ENCODE results near the gene PARS2.

PARS2 gene

GRCh38 chr1:54764133-54764921 is at the start of gene PARS2:
TSS of gene PARS2 (minus strand) at chr1:54764523. CDS start at chr1:54759161, 5,362 bp downstream.
- intact Hi-C loops (cut with DNase I): loop anchor here (5.0 to 10.0 kb wide), 2 partner anchors 47 to 710 kb away; partner anchors contain the start of genes TCEANC2, TMEM59 and TTC4
- DNase-seq: peak; percentile 92 to 98 (median 96)

GRCh38 chr1:54814126-54814498 is 49.8 kb upstream of the PARS2 start:
- peak in 3 of 42 donors; percentile 8 to 13 (median 12) for DNase-seq
- intact Hi-C loops (cut with DNase I): no loop called here

- peak in 3 of 42 donors; percentile 21 to 38 (median 31) for DNase-seq
- intact Hi-C loops (cut with DNase I): no loop called here
Measured at GRCh38 chr1:54813485-54814125, 49.3 kb upstream of the PARS2 start.

- intact Hi-C loops (cut with DNase I): no loop called here
- peak in 3 of 42 donors; percentile 22 to 31 (median 31) for DNase-seq
Measured at GRCh38 chr1:54812801-54813484, 48.6 kb upstream of the PARS2 start.

GRCh38 chr1:54811739-54812655 is 47.7 kb upstream of the PARS2 start:
- DNase-seq: peak in 4 of 42 donors; percentile 23 to 35 (median 30)
- intact Hi-C loops (cut with DNase I): no loop called here

GRCh38 chr1:54811066-54811465 is 46.7 kb upstream of the PARS2 start:
- intact Hi-C loops (cut with DNase I): no loop called here

GRCh38 chr1:54810153-54810942 is 46.0 kb upstream of the PARS2 start:
- peak in 41 of 42 donors; percentile 62 to 89 (median 76) for DNase-seq
- intact Hi-C loops (cut with DNase I): no loop called here

More at GRCh38 chr1:54811066-54811465, 46.7 kb upstream of the PARS2 start:
- peak in 3 of 42 donors; percentile 5 to 31 (median 16) for DNase-seq

- intact Hi-C loops (cut with DNase I): no loop called here
- DNase-seq: peak in 3 of 42 donors; percentile 16 to 36 (median 34)
Measured at GRCh38 chr1:54809496-54810074, 45.3 kb upstream of the PARS2 start.

- peak in 3 of 42 donors; percentile 7 to 38 (median 12) for DNase-seq
- intact Hi-C loops (cut with DNase I): no loop called here
Measured at GRCh38 chr1:54808443-54809207, 44.3 kb upstream of the PARS2 start.

GRCh38 chr1:54807756-54808155 is 43.4 kb upstream of the PARS2 start:
- peak in 4 of 42 donors; percentile 16 to 38 (median 28) for DNase-seq
- intact Hi-C loops (cut with DNase I): no loop called here

- intact Hi-C loops (cut with DNase I): no loop called here
- DNase-seq: no peak
Measured at GRCh38 chr1:54806931-54807611, 42.7 kb upstream of the PARS2 start.

GRCh38 chr1:54805981-54806381 is 41.7 kb upstream of the PARS2 start:
- intact Hi-C loops (cut with DNase I): no loop called here
- peak in 32 of 42 donors; percentile 17 to 81 (median 58) for DNase-seq

- DNase-seq: peak in 2 of 42 donors; percentile 9
- intact Hi-C loops (cut with DNase I): no loop called here
Measured at GRCh38 chr1:54805466-54805865, 41.1 kb upstream of the PARS2 start.

- intact Hi-C loops (cut with DNase I): no loop called here
- DNase-seq: peak in 4 of 42 donors; percentile 6 to 34 (median 20)
Measured at GRCh38 chr1:54804471-54805132, 40.3 kb upstream of the PARS2 start.

GRCh38 chr1:54803761-54804470 is 39.6 kb upstream of the PARS2 start:
- peak in 6 of 42 donors; percentile 6 to 26 (median 14) for DNase-seq
- intact Hi-C loops (cut with DNase I): no loop called here
